Gastrocnemius medialis (tissue), 4 donors: ENCODE data around the gene HNRNPH1. TPM values are rescaled to one million over a fixed set of nuclear protein-coding genes. Genes with fewer than 3 reads are reported as not detected.
"Not testable (repeated sequence)": the region's sequence is repeated elsewhere in the genome, so short reads cannot be mapped to it uniquely, and the experiment has no call there.

Experiments
- ATAC-seq, 2 donors: fragments of 150-250 bp; one replicate each; pipeline ENCODE4 v1.9.1; 2016
- DNase-seq, 2 donors: peaks; one replicate each; pipeline ENCODE4 v3.0.0-alpha.2; 2019
- H3K27ac ChIP-seq, 4 donors: fragments of 200-600 bp; sonication (generic); 1 replicate in 1 of 4; 2 replicates in 3 of 4; pipeline ENCODE4 v1.5.1; 2016 to 2018; ENCODE audit warnings: mild to moderate bottlenecking in 2 of 4, moderate library complexity in 1 of 4
- H3K27me3 ChIP-seq, 3 donors: fragments of 200-600 bp; sonication (generic) in 2 of 3; 1 replicate in 1 of 3; 2 replicates in 2 of 3; pipeline versions ENCODE4 v1.5.1 to v1.6.0; 2016 to 2019; ENCODE audit warnings: mild to moderate bottlenecking in 1 of 3, moderate library complexity in 1 of 3
- H3K36me3 ChIP-seq, 2 donors: fragments of 200-600 bp; sonication (generic) in 1 of 2; one replicate each; pipeline ENCODE4 v1.5.1; 2017 to 2018
- H3K4me1 ChIP-seq, 2 donors: fragments of 200-600 bp; sonication (generic) in 1 of 2; one replicate each; pipeline ENCODE4 v1.5.1; 2016 to 2017; ENCODE audit warnings: mild to moderate bottlenecking in 2 of 2
- H3K4me3 ChIP-seq, 4 donors: fragments of 200-600 bp; sonication (generic) in 3 of 4; 1 replicate in 1 of 4; 2 replicates in 3 of 4; pipeline ENCODE4 v1.5.1; 2016 to 2019; ENCODE audit warnings: mild to moderate bottlenecking in 2 of 4
- H3K9me3 ChIP-seq, 3 donors: fragments of 200-600 bp; sonication (generic) in 2 of 3; 1 replicate in 1 of 3; 2 replicates in 2 of 3; pipeline ENCODE4 v1.5.1; 2016 to 2019
- CTCF ChIP-seq, 5 experiments: fragments of 450-650 bp in 3 of 5; fragments of 200-600 bp in 2 of 5; sonication (generic) in 2 of 5; IDR thresholded peaks in 4 of 5; conservative IDR thresholded peaks in 1 of 5; 1 replicate in 4 of 5; 2 replicates in 1 of 5; pipeline ENCODE4 v1.5.1; 2016 to 2019; ENCODE audit warnings: antibody characterized with exemption in 5 of 5, mild to moderate bottlenecking in 3 of 5, moderate library complexity in 3 of 5
- POLR2A ChIP-seq, 2 donors: fragments of 450-650 bp; IDR thresholded peaks; one replicate each; pipeline ENCODE4 v1.6.1; 2017; ENCODE audit warnings: antibody characterized with exemption in 2 of 2, mild to moderate bottlenecking in 2 of 2, moderate library complexity in 2 of 2
- in situ Hi-C, 4 donors: fragments of 200-750 bp; cut with MboI; loops; one replicate each; pipeline versions ENCODE4 v1.15.0 to v1.8.0; 2017; ENCODE audit warnings: low sequenced_read_pairs in 4 of 4
- intact Hi-C: fragments of 100-400 bp; cut with DNase I; formaldehyde crosslinking; loops from one replicate; pipeline ENCODE4 v1.15.1; 2023; ENCODE audit warnings: low total_unique reads
- total RNA-seq, 4 donors: library from RNA; depleted of rRNA; stranded (reverse); fragments of >200 nt; gene quantifications; one replicate each; pipeline versions ENCODE4 v1.1.0 to v1.2.3, GENCODE V29; 2016

HNRNPH1 gene
- total RNA-seq, 4 donors from 2014 or later = 72.4 to 209 (median 157) TPM

GRCh38 chr5:179657302-179658178, 34.1 kb upstream of the HNRNPH1 start:
- peak in 1 of 5 experiments; percentile 11 for TF ChIP-seq CTCF (IDR thresholded peaks at IDR 0.05 in 4 of 5, conservative IDR thresholded peaks at IDR 0.05 in 1 of 5)
- Histone ChIP-seq H3K4me3 (peak overlapping the region in 2 of 4 donors; percentile 34 to 42), H3K27ac (peak overlapping the region in 1 of 4 donors; percentile 59)
- in situ Hi-C loops = loop anchor here in 1 of 4 donors (25.0 kb wide), 1 partner anchor 830 kb away; the partner anchor contains the start of gene CNOT6
- H3K4me1 ChIP-seq, H3K36me3 ChIP-seq, H3K27me3 ChIP-seq, intact Hi-C loops, H3K9me3 ChIP-seq: not testable (repeated sequence)
- peak in 1 of 2 donors; percentile 25 for DNase-seq
- peak; percentile 98 for ATAC-seq

GRCh38 chr5:179653135-179653534, 29.7 kb upstream of the HNRNPH1 start:
- H3K36me3 ChIP-seq, H3K4me1 ChIP-seq, DNase-seq, H3K27me3 ChIP-seq, H3K4me3 ChIP-seq, H3K27ac ChIP-seq, ATAC-seq, intact Hi-C loops, H3K9me3 ChIP-seq: not testable (repeated sequence)
- in situ Hi-C loops = loop anchor here in 1 of 4 donors (25.0 kb wide), 1 partner anchor 834 kb away; the partner anchor contains the start of gene CNOT6

GRCh38 chr5:179650245-179650644, 26.8 kb upstream of the HNRNPH1 start:
- intact Hi-C loops, H3K36me3 ChIP-seq, H3K4me1 ChIP-seq, H3K9me3 ChIP-seq, DNase-seq, H3K27me3 ChIP-seq, ATAC-seq, H3K27ac ChIP-seq, H3K4me3 ChIP-seq: not testable (repeated sequence)
- in situ Hi-C loops = loop anchor here in 1 of 4 donors (25.0 kb wide), 1 partner anchor 837 kb away; the partner anchor contains the start of gene CNOT6

- ATAC-seq, H3K27ac ChIP-seq, H3K27me3 ChIP-seq, H3K4me1 ChIP-seq, intact Hi-C loops, H3K36me3 ChIP-seq, H3K4me3 ChIP-seq, DNase-seq, in situ Hi-C loops, H3K9me3 ChIP-seq: not testable (repeated sequence)
These were observed 25.8 kb upstream of the HNRNPH1 start for GRCh38 chr5:179649166-179649703.

GRCh38 chr5:179648410-179648809, 24.9 kb upstream of the HNRNPH1 start:
- no peaks in the 10 kb centered on the region for H3K36me3 ChIP-seq
- no peak for ATAC-seq
- H3K27ac ChIP-seq = no peak overlapping the region
- DNase-seq = no peak
- intact Hi-C loops = no loop called here
- TF ChIP-seq CTCF (IDR thresholded peaks at IDR 0.05 in 4 of 5, conservative IDR thresholded peaks at IDR 0.05 in 1 of 5) (no peak), POLR2A (IDR thresholded peaks at IDR 0.05) (no peak)
- H3K4me3 ChIP-seq = no peak overlapping the region
- H3K4me1 ChIP-seq = no peaks in the 10 kb centered on the region
- H3K9me3 ChIP-seq = no peaks in the 10 kb centered on the region
- in situ Hi-C loops = no loop called here
- H3K27me3 ChIP-seq = no peaks in the 10 kb centered on the region

- H3K4me1 ChIP-seq, in situ Hi-C loops, H3K36me3 ChIP-seq, DNase-seq, intact Hi-C loops, H3K27me3 ChIP-seq, H3K4me3 ChIP-seq, ATAC-seq, H3K9me3 ChIP-seq, H3K27ac ChIP-seq: not testable (repeated sequence)
These were observed 21.3 kb upstream of the HNRNPH1 start for GRCh38 chr5:179644766-179645165.

- intact Hi-C loops, H3K36me3 ChIP-seq, in situ Hi-C loops, H3K4me1 ChIP-seq, DNase-seq, H3K4me3 ChIP-seq, H3K27ac ChIP-seq, ATAC-seq, H3K27me3 ChIP-seq, H3K9me3 ChIP-seq: not testable (repeated sequence)
These were observed 19.9 kb upstream of the HNRNPH1 start for GRCh38 chr5:179643141-179643920.

GRCh38 chr5:179642626-179643025, 19.2 kb upstream of the HNRNPH1 start:
- DNase-seq, ATAC-seq, intact Hi-C loops, H3K4me1 ChIP-seq, in situ Hi-C loops, H3K9me3 ChIP-seq, H3K27ac ChIP-seq, H3K36me3 ChIP-seq, H3K27me3 ChIP-seq, H3K4me3 ChIP-seq: not testable (repeated sequence)

- intact Hi-C loops, H3K36me3 ChIP-seq, H3K9me3 ChIP-seq, H3K27ac ChIP-seq, ATAC-seq, H3K4me1 ChIP-seq, in situ Hi-C loops, H3K4me3 ChIP-seq, H3K27me3 ChIP-seq, DNase-seq: not testable (repeated sequence)
These were observed 18.3 kb upstream of the HNRNPH1 start for GRCh38 chr5:179641745-179642144.
